BE2C (cell line): Measurements from ENCODE around the gene BLVRA.
"Not testable (repeated sequence)": the region's sequence is repeated elsewhere in the genome, so short reads cannot be mapped to it uniquely, and the experiment has no call there.

Experiments used
- DNase-seq: peaks from one replicate; pipeline ENCODE4 v3.0.0-alpha.2; 2020
- H3K27me3 ChIP-seq: fragments of 250-450 bp; sonication (Bioruptor Pico); 2 replicates; pipeline ENCODE4 v1.5.1; 2020; ENCODE audit warnings: mild to moderate bottlenecking
- H3K36me3 ChIP-seq: fragments of 250-450 bp; sonication (Bioruptor Pico); 2 replicates; pipeline ENCODE4 v1.5.1; 2020; ENCODE audit warnings: mild to moderate bottlenecking
- H3K4me1 ChIP-seq: fragments of 250-450 bp; sonication (Bioruptor Pico); 2 replicates; pipeline ENCODE4 v1.5.1; 2020
- H3K4me3 ChIP-seq: 2 replicates; pipeline ENCODE4 v1.5.1; 2011; ENCODE audit warnings: low read depth, low read length
- H3K9me3 ChIP-seq: fragments of 250-450 bp; sonication (Bioruptor Pico); 2 replicates; pipeline ENCODE4 v1.5.1; 2020
- TF ChIP-seq, protein P1 (sequence below): IDR thresholded peaks from 2 replicates; pipeline ENCODE4 v1.5.1; 2012; ENCODE audit warnings: mild to moderate bottlenecking, low read depth, low read length

The BLVRA gene

DNA sequence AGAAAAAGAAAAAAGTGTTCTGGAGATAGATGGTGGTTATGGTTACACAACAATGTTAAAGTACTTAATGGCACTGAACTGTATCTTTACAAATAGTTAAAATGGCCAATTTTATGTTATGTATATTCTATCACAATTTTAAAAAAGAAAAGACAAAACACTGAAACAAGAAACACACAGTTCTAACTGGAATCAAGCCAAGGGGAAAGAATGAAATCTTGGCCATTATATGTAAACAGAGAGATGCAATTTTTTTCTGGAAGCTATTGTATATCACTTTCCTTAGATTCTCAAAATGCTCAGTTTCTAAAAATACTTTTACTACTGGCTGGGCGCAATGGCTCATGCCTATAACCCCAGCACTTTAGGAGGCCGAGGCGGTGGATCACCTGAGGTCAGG, 33.2 kb upstream of the BLVRA start:
- Histone ChIP-seq H3K9me3 (no peaks in the 10 kb centered on the region), H3K36me3 (no peaks in the 10 kb centered on the region; the same call in none of the 2 replicates), H3K4me3 (no peak overlapping the region), H3K4me1 (peaks cover 5% of the 10 kb centered on the region; the same call in 1 of the 2 replicates), H3K27me3 (no peaks in the 10 kb centered on the region)
- DNase-seq: no peak
- TF ChIP-seq, protein P1, sequence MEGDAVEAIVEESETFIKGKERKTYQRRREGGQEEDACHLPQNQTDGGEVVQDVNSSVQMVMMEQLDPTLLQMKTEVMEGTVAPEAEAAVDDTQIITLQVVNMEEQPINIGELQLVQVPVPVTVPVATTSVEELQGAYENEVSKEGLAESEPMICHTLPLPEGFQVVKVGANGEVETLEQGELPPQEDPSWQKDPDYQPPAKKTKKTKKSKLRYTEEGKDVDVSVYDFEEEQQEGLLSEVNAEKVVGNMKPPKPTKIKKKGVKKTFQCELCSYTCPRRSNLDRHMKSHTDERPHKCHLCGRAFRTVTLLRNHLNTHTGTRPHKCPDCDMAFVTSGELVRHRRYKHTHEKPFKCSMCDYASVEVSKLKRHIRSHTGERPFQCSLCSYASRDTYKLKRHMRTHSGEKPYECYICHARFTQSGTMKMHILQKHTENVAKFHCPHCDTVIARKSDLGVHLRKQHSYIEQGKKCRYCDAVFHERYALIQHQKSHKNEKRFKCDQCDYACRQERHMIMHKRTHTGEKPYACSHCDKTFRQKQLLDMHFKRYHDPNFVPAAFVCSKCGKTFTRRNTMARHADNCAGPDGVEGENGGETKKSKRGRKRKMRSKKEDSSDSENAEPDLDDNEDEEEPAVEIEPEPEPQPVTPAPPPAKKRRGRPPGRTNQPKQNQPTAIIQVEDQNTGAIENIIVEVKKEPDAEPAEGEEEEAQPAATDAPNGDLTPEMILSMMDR: no peak

DNA sequence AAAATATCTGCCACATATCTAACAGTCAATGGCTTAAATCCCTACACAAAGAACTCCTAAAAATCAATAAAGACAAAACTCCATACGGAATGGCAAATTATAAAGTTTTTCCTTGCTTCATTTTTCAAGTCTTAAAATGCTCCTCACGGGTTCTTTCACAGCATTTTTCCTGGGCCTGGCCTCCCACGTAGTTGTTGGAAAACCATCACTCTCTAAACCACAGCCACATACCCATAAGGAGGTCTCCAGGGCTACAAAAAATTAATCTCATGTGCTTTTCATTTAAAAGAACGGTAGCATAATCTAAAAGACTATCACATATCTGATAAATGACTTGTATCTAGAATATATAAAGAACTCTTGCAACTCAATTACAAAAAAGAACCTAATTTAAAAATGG, 32.0 kb upstream of the BLVRA start:
- Histone ChIP-seq H3K27me3 (no peaks in the 10 kb centered on the region), H3K9me3 (no peaks in the 10 kb centered on the region), H3K4me3 (no peak overlapping the region), H3K4me1 (no peaks in the 10 kb centered on the region; the same call in 1 of the 2 replicates), H3K36me3 (no peaks in the 10 kb centered on the region)
- no peak for DNase-seq
- TF ChIP-seq, protein P1: no peak

DNA sequence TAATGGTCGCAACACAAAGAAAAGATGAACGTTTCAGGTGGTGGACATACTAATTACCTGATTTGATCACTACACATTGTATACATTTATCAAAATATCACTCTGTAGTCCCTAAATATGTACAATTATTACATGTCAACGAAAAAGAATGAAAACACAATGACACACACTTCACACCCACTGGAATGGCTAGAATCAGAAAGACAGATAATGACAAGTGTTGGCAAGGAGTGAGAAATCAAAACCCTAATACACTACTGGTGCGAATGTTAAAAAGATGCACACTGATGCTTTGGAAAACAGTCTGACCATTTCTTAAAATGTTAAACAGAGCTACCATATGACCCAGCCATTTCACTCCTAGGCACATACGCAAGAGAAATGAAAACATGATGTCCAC, 31.5 kb upstream of the BLVRA start:
- Histone ChIP-seq H3K27me3 (no peaks in the 10 kb centered on the region), H3K9me3 (no peaks in the 10 kb centered on the region), H3K36me3 (no peaks in the 10 kb centered on the region), H3K4me1 (no peaks in the 10 kb centered on the region), H3K4me3 (0 out of 2 replicates have a peak overlapping the region, but pooled peaks have one; percentile 2)
- no peak for DNase-seq
- TF ChIP-seq, protein P1: no peak

DNA sequence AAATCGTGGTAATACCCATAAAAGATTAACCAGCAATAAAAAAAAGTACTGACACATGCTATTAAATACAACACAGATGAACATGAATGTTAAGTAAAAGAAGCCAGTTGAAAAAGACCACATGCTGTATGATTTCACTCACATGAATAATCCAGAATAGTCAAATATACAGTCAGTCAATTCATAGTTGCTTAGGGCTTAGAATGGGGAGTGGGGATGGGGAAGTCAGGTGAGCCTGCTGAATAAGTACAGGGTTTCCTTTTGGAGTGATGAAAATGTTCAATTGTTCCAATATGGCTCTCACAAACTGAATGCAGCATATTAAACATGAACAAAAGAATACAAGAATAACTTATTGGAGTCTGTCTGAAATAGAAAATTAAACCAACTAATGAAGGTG, 31.0 kb upstream of the BLVRA start:
- Histone ChIP-seq H3K4me3 (peak overlapping the region; percentile 2; the same call in 1 of the 2 replicates), H3K4me1 (no peaks in the 10 kb centered on the region), H3K9me3 (no peaks in the 10 kb centered on the region), H3K27me3 (no peaks in the 10 kb centered on the region), H3K36me3 (no peaks in the 10 kb centered on the region)
- TF ChIP-seq, protein P1: no peak
- DNase-seq: no peak

DNA sequence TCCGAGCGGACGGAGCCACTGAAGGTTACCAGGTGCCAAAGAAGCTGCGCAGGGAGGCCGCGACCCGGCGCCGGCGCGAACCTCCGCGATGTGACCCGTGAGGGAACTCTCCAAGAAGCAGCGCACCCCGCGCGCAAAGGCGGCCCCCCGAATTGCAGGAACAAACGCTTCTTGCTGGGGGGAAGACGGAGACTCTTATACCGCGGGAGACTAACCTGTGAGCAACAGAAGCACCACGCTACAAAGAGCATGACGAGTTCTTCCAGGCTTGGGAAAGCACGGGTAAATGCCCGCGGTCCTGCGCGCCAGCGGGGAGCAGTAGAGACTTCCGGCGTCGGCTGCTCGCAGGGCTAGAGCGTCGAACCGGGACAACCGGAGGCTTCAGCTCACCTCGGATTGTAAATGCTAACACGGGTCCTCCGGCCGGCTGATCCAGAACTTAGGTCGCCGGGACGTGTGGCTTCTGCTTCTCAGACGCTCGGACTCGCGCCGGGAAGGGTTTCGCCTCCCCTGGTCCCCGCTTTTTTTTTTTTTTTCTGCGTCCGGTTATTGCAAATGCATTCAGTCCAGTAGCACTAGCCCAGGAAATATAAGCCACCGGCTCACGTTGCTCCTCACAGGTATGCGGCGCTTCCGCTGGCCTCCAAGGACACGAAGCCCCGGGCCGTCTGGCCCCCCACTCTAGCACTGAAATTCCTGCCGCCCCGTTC, 29.1 kb upstream of the BLVRA start, which contains the start of gene COA1:
Gene COA1 (minus strand): TSS at position 310 of the 710 bp plus-strand sequence. CDS start 80,909 bp downstream, outside the sequence.
- H3K4me3 ChIP-seq: peak within 1 kb of the TSS; percentile 97
- no peaks in the 10 kb centered on the region for H3K4me1 ChIP-seq
- TF ChIP-seq, protein P1: no peak
- peak; percentile 86 for DNase-seq
- H3K36me3 ChIP-seq: no peaks in the 10 kb centered on the region
- H3K9me3 ChIP-seq: no peaks in the 10 kb centered on the region
- H3K27me3 ChIP-seq: no peaks in the 10 kb centered on the region

DNA sequence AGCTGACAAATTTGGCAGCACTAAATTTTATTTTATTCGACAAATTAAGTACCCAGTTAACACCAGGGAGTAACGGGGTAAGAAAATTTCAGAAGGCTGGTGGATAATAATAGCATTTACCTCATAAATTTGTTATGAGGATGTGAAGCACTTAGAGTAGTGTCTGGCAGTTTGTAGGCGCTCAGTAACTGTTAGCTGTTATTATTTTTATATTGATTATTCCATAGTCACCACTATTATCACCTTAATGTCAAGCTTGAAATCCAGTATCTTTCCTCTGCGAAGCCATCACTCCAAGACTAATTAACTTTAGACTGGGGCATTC, 28.6 kb upstream of the BLVRA start:
- Histone ChIP-seq H3K9me3 (no peaks in the 10 kb centered on the region), H3K27me3 (no peaks in the 10 kb centered on the region), H3K4me3 (peak overlapping the region; percentile 97), H3K36me3 (no peaks in the 10 kb centered on the region), H3K4me1 (no peaks in the 10 kb centered on the region)
- TF ChIP-seq, protein P1: no peak
- no peak for DNase-seq

DNA sequence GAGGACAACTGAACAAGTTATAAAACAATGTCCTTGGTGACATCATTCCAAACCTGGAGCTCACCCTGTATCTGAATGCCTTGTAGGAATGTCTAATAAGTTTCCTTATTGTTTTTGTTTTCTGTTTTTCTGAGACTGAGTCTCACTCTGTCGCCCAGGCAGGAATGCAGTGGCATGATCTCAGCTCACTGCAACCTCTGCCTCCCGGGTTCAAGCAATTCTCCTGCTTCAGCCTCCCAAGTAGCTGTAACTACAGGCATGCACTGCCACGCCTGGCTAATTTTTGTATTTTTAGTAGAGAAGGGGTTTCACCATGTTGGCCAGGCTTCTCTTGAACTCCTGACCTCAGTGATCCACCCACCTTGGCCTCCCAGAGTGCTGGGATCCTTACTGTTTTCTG, 27.0 kb upstream of the BLVRA start:
- not testable (repeated sequence) for H3K27me3 ChIP-seq, H3K4me3 ChIP-seq, H3K36me3 ChIP-seq, H3K9me3 ChIP-seq, H3K4me1 ChIP-seq, DNase-seq

DNA sequence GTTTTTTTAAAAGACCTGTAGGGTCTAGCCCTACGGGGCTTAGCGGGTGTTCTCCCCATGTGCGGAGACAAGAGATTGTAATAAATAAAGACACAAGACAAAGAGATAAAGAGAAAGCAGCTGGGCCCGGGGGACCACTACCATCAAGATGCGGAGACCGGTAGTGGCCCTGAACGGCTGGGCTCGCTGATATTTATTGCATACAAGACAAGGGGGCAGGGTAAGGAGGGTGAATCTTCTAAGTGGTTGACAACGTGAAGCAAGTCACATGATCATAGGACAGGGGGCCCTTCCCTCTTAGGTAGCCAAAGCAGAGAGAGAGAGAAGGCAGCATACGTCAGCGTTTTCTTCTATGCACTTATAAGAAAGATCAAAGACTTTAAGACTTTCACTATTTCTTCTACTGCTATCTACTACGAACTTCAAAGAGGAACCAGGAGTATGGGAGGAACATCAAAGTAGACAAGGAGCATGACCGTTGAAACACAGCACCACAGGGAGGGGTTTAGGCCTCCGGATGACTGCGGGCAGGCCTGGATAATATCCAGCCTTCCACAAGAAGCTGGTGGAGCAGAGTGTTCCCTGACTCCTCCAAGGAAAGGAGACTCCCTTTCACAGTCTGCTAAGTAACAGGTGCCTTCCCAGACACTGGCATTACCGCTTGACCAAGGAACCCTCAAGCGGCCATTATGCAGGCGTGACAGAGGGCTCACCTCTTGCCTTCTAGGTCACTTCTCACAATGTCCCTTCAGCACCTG, 23.7 kb upstream of the BLVRA start:
- H3K36me3 ChIP-seq, H3K4me3 ChIP-seq, H3K4me1 ChIP-seq, H3K27me3 ChIP-seq, DNase-seq, H3K9me3 ChIP-seq: not testable (repeated sequence)
